GM19395 (cell line): ENCODE results near the gene UBA1.
A peak's percentile ranks its signal among the peaks of the same experiment; 100 is the strongest.

ENCODE experiments used
- ATAC-seq: cut with Tn5 transposase; IDR thresholded peaks from one replicate; pipeline ENCODE4 v1.9.1; 2021; ENCODE audit warnings: mild to moderate bottlenecking, moderate library complexity; ENCODE audit not compliant: unreplicated experiment

The UBA1 gene

DNA sequence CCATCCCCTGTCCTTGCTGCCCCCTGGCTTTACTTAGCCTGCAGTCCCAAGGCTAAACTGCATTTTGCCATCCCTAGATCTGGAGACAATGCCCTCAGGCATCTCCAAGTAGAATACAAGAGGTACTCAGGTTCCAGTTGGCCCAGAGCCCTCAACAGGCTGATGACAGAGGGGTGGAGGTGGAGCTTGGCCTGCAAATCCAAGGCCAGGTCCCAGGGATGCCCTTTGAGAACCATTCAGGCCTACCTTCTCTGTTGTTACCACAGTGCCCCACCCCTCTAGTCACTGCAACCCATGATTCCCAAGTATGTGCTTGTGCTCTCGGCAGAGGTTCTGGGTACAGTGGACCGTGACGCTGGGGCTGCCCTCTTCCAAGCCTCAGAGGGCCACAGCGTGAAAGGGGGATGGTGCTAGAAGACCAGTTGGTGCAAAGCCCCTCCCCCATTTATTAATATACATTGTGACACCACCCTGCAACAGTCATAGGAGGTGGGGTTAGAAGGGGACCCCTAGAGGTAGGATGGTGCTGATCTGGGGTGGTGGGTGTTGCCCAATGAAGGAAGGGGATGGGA is 6.4 kb upstream of the UBA1 start:
- ATAC-seq = no peak

DNA sequence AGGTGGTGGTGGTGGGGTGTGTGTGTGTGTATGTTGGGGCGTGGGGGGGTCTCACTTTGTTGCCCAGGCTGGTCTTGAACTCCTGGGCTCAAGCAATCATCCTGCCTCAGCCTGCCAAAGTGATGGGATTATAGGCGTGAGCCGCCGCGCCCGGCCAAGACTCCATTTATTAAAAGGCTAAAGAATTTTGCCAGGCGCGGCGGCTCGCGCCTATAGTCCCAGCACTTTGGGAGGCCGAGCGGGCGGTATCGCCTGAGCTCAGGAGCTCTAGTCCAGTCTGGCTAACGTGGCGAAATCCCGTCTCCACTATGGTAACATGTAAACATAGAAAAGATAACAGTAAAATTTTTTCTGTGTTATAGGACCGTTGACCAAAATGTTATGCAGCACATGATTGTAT is 3.7 kb upstream of the UBA1 start:
- ATAC-seq = no peak

DNA sequence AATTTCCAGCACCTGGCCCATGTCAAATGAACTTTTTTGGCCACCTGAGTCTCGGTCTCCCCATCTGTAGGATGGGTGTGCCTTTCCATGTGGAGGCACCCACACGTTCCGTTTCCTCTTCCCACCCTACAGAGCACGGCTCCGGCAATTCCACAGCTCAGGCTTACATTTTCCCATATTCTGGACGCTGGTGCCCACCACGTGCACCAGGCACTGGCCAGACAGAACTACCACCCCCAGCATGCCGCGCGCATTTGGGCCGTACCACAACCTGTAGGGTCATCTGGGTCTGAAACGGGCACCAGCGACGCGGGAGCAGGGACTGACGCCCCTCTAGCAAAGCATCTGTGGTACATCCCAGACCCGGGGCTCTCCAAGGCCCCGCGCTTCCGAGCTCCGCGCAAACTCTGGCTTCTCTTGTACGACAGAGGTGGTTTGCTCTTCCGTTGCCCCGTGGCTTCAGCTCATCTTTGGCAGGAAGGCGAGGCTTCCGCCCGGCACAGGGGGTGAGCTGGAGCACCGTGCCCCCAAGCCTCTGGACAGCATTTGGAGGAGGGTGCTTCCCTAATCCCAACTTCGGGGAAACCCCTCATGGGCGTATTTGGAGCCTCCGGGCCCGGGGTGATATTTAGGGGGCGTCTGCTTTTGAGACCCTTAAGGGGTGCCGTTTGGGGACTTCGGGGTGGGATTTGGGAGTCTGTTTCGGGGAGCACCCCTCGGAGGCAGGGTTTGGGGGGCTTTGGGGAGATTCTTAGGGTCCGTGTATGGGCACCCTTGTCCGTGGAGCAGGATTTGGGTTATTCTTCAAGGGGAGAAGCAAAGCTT is 3.0 kb upstream of the UBA1 start:
- ATAC-seq = peak; percentile 50

DNA sequence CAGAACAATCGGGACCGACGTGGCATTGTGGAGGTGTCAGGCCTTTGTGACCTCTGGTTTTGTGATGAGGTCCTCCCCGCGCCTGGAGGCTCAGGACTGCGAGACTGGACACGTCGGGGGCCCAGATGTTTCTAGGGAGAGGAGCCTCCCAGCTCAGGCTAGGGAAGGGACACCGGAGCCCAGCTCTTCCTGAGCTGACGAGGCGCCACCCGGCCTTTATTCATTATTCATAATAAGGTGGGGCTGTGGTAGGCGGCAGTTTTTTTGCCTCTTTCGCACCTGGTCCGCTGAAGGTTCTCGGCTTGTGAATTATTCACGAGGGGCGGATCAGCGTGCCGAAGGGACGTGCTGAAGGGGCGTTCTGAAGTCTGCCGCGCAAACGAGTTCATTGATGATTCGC is 2.3 kb upstream of the UBA1 start:
- no peak for ATAC-seq

DNA sequence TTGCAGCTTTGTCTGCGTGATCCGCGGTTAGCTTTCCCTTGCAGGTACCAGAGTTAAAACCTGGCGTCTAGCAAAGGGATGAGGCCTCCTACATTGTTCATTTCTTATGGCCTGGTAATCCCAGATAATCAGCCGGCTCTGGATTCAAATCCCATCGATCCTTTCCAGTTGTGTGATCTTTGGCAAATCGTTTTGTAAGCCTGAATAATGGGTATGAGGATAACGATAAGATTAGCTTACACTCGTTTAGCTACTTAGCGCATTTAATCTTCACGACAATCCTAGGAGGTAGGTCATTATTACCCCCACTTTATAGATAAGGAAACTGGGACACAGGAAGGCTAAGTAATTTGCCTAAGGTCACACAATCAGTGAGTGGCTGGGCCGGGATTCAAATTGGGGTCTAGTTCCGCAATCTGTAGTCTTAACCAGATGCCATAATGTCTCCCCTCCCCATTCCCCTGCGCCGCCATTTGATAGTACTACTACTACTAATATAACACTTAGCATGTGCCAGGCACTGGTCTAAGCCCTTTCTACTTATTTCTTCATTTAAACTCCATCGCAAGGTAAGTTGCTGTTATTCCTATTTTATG is 1.7 kb upstream of the UBA1 start:
- no peak for ATAC-seq

DNA sequence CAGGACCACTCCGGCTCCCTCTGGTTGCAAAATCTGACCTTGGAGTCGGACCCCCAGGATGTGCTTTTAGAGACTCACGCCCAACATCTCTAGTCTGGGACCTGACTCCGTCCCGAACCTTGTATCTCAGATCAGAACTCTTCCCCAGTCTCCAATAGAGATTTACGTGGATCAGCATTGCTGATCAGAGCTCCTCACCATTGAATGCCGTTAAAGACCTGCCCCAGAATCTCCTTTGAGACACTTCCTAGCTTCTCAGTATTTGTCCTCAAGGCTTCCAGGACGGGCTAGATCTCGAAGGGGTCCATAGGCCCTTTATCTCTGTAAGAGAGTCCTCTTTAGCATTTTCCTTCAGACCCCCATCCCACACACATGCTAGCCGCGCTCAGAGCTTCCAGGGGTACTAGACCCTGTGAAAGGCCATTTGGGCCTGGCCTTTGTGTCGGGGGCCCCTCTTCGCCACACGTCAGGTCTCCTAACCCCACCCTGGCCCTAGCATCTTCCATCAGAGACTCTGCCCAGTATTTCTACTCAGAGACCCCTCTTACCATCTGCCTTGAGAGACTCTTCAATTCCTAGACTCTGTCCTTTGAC is 662 bp downstream of the UBA1 start:
- no peak for ATAC-seq

DNA sequence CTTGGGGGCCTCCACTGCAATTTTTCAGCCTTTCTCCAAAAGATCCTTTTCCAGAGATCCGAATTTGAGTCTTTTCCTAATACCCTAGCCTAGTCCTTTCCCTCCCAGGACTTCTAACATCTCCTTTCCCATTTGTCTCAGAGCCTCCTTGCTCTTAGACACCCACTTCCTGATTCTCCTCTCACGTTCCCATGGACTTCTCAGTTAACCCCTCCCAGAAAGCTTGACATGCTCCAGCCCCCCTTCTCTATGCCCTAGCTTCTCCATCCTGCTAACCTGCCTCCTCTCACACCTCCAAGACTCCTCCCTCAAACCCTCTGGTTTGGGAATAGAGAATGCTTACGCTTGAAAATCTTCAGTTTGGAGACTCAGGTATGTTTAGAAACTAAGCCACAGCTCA is 2.5 kb downstream of the UBA1 start:
- ATAC-seq = no peak

DNA sequence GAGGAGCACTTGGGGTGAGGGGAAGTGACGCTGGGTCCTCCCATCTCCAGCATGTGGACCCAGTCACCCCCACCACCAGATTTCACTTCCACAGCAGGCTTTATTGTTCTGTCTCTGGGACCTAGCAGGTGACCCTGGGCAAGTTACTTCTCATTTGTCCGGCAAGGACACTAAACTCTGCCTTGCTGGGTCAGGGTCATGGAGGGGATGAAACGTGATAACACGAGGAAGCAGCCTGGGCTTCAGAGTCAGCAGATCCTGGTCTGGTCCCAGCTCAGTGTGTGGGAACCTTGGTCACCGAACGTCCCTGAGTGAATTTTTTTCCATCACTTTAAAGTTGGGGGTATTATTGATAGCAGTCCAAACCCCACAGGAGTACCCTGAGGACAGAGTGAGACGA is 3.9 kb downstream of the UBA1 start:
- no peak for ATAC-seq

DNA sequence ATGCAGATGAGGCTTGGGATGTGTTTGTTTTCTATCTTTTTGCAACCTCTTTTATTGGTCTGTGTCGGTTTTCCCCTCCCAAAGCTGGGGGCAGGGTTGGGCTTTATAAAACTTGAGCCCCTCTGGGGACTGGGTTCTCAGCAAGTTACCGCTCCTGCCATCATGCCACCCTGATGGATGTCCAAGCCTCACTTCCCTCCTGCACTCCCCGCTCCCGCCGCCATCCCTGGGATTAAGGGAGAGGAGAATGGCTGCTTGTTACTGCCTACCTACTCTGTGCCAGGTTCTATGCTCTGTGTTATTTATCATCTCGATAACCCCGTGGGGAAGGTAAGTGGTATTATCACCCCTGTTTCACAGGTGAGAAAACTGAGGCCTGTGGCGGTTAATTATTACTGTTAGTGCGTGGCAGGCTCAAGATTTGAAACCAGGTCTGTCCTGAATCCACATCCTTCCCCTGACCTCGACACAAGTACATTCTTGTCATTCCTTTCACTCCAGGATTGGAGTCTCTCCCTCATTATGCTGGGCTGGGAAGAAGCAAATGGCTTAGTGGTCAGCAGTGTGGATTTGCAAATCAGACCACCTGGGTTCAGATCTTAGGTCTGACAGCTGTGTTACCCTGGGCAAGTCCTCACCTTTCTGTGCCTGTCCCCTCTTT is 4.5 kb downstream of the UBA1 start:
- ATAC-seq = no peak

DNA sequence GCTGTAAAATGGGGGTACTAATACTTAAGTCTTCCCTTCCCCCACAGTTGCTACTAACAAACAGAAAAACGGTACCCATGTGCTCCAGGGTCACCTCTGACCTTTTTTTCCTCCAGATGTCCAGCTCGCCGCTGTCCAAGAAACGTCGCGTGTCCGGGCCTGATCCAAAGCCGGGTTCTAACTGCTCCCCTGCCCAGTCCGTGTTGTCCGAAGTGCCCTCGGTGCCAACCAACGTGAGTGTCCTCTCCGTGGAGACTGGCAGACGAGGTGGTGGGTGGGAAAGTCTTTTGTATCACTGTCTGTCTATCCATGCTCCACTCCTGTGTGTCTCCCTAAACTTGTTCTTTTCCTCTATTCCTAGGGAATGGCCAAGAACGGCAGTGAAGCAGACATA is 5.1 kb downstream of the UBA1 start:
- no peak for ATAC-seq

DNA sequence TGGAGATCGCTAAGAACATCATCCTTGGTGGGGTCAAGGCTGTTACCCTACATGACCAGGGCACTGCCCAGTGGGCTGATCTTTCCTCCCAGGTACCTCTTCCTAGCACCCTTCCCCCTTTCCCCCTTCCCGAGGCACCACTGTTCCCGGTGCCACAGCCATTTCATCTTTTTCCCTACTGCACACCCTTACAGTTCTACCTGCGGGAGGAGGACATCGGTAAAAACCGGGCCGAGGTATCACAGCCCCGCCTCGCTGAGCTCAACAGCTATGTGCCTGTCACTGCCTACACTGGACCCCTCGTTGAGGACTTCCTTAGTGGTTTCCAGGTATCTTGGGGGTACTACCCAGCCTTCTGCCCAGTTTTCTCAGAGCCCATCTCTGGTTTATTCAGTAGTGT is 5.7 kb downstream of the UBA1 start:
- ATAC-seq = no peak

DNA sequence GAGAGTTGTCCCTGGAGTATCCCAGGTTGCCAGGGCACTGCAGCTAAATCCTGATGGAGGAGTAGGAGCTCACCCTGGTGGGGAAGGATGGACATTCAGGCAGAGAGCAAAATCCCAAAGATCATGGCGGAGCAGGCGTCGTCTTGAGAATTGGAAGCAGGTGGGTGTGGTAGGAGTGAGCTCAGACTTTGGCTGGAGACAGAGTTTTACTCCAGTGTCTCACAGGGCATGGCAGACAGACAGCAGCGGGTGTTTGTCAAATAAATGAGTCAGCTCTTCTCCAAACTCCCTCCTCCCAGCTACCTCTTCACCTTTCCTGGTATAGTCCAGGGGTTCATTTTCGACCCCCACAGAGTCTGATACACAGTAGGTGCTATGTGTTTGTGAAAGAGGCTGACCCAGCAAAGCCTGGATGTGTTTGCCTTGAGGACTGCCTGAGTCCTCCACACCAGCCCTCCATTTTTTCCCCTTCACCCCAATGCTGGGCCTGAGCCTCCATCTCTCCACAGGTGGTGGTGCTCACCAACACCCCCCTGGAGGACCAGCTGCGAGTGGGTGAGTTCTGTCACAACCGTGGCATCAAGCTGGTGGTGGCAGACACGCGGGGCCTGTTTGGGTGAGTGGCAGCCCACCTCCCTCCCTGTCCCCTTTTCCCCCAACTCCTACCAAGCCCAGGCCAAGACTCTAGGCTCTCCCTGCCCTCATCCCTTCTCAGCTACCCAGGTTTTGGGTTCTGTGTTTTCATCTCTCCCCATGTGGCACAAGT is 6.9 kb downstream of the UBA1 start:
- no peak for ATAC-seq

DNA sequence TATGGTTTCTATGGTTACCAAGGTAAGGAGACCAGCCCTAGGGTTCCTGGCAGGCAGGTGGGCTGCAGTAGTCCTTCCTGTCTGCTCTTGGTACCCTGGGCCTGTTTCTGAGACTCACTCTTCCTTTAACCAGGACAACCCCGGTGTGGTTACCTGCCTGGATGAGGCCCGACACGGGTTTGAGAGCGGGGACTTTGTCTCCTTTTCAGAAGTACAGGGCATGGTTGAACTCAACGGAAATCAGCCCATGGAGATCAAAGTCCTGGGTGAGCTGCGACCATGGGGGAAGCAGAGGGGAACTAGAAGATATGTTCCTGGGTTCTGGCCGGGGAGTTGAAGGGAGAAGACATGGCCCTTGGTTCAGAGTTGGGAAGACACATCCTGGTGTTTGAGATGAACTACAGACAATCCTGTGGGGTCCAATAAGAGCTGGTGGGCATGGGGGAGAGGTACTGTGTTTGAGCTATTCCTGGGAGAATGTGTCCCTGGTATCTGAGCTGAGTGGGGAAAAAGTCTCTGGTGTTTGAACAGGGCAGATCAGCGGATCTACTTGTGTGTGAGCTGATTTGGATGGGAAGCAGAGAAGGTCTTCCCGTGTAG is 7.8 kb downstream of the UBA1 start:
- no peak for ATAC-seq

DNA sequence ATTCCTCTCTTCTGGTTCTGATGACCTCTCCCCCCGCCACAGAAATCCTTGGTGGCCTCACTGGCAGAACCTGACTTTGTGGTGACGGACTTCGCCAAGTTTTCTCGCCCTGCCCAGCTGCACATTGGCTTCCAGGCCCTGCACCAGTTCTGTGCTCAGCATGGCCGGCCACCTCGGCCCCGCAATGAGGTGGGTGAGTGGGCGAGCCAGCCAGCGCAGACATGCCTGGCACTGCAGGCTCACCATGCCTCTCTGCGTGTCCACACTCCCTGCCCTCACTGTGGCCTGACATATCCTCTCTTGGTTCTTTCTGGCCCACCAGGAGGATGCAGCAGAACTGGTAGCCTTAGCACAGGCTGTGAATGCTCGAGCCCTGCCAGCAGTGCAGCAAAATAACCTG is 8.7 kb downstream of the UBA1 start:
- ATAC-seq = no peak

DNA sequence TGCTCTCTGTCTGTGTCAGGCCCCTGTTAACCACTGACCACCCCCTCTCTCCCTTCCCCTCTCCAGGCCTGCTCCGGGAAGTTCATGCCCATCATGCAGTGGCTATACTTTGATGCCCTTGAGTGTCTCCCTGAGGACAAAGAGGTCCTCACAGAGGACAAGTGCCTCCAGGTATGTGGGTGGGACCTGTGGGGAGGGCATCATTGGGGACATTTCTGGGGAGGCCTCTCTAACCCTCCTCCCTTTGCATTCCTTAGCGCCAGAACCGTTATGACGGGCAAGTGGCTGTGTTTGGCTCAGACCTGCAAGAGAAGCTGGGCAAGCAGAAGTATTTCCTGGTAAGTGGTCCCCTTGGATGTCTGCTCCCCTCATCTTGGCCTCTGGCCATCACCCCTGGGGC is 9.2 kb downstream of the UBA1 start:
- ATAC-seq = no peak

DNA sequence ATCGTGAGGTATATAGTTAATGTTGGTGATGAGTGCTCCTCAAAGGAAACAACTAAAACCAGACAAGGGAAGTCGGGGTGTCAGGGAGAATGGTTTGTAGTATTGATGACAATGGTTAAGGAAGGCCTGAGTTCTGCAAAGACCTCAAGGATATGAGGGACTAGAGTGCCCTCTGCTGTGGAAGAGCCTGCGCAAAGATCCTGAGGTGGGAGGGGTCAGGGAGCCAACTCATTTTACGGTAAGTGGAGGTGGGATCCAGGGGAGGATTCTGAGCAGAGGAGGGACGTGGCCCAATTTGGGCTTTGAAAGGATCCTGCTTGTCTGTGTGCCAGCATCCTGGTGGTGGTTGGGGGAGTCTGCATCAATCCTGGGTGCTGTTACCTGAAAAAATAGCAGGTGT is 11.3 kb downstream of the UBA1 start:
- no peak for ATAC-seq

DNA sequence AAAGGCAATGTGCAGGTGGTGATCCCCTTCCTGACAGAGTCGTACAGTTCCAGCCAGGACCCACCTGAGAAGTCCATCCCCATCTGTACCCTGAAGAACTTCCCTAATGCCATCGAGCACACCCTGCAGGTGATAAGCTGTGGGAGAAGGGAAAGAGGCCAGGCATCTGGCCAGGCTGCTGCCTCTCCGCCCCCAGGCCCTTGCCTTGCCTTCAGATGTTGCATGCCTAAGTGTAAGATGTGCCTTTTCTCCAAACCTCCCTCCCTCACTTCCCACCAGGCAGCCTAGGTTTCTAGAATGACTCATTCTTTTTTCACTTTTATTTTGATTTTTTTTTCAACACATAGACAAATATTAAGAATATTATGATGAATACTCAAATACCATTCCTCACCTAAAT is 12.7 kb downstream of the UBA1 start:
- no peak for ATAC-seq

DNA sequence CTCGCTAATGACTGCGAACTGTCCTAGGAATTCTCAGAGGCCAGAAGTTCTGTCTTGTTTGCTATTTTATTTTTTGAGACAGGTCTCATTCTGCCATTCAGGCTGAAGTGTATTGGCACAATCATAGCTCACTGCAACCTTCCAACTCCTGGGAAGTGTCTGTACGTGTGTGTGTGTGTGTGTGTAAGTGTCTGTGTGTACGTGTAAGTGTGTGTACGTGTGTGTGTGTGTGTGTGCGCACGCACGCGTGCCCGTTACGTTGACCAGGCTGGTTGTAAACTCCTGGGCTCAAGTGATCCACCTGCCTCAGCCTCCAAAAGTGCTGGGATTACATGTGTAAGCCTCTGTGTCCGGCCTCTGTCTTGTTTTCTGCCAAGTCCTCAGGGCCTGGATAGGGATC is 14.5 kb downstream of the UBA1 start:
- ATAC-seq = no peak

DNA sequence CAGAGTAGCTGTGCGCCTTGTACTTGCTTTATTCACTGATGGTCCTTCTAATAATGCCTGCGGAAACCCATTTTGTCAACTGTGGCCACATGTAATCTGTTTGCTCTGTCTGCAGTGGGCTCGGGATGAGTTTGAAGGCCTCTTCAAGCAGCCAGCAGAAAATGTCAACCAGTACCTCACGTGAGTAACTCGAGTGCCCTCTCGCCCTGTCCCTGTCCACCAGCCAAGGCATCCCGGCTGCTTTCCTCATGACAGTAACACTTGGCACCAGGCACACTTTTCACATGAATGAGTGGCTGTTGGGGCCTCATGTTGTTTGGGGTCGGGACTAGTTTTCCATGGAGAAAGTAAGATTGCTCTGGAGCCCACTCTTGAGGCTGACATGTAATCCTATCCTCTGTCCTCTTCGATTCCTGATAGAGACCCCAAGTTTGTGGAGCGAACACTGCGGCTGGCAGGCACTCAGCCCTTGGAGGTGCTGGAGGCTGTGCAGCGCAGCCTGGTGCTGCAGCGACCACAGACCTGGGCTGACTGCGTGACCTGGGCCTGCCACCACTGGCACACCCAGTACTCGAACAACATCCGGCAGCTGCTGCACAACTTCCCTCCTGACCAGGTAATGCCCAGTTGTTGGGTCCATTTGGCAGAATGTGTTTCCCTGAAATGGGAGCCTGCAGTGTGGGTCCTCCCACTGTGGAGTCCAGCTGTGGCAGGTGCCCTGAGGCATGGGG is 16.0 kb downstream of the UBA1 start:
- no peak for ATAC-seq
